HG03025 (cell line): Measurements from ENCODE around the gene FAM184B.
"Not testable (repeated sequence)": the region's sequence is repeated elsewhere in the genome, so short reads cannot be mapped to it uniquely, and the experiment has no call there.

Experiments used
- ATAC-seq: cut with Tn5 transposase; IDR thresholded peaks from one replicate; pipeline ENCODE4 v1.9.1; 2021; ENCODE audit warnings: mild to moderate bottlenecking, moderate library complexity; ENCODE audit not compliant: unreplicated experiment, low FRiP score

FAM184B gene

GRCh38 chr4:17690135-17690534 lies 91.3 kb downstream of the FAM184B start:
- no peak for ATAC-seq

DNA sequence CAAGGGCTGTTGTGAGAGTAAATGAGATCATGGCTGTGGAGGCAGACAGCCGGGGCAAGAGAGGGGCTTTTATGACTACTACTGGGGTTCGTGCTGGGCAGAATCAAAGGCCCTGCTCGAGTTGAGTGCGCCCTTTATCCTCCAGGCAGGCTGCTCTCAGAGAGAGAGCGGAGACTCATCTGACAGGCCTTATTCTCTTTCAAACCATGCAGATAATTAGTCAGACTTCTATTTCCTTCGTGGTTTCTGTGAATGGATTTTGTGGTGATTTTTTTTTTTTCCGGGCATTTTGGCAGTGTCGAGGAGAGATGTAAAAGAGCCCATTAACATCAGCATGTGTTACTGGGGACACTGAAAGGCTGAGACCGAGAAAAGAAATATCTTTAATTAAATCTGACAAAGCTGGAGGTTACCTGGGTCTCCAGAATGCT lies 93.4 kb downstream of the FAM184B start:
- no peak for ATAC-seq

DNA sequence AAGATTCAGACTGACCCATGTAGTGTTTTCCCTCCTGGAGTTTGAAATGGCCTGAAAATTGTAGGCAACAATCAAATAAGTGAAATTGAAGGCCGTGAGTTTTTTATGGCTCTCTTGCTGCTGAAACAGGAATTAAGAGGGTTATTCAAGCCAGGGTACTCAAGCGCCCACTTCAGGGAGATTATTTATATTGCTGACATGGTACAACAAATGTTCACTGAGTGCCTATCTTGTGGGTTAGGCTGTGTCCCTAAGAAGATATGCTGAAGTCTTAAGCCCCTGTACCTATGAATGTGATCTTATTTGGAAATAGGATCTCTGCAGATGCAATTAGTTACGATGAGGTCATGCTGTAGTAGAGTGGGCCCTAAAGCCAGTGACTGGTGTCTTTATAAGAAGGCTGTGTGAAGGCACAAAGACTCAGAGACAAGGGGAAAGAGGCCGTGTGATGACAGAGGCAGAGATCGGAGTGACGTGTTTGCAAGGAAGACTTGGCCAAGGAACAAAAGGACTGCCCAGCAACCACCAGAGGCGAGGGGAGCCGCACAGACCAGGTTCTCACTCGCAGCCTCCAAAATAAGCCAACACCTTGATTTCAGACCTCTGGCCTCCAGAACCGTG lies 94.1 kb downstream of the FAM184B start:
- ATAC-seq, result no peak

- ATAC-seq, result not testable (repeated sequence)
Measured at GRCh38 chr4:17684648-17685047, 96.8 kb downstream of the FAM184B start.

DNA sequence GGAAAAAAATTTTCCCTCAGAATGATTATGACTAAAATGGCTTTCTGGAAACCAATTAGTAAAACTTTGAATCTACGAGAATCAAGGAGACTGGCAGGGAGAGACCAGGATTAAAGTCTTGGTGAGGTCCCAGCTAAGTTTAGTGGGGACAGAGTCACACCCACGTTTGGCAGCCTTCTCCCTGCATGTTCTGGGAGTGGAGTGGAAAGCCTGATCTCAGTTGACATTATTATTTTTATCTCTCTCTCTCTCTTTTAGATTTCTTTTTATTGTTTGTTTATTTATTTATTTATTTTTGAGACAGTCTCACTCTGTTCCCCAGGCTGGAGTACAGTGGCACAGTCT lies 99.2 kb downstream of the FAM184B start:
- no peak for ATAC-seq

- no peak for ATAC-seq
Measured at GRCh38 chr4:17681281-17682221, 99.9 kb downstream of the FAM184B start.

- no peak for ATAC-seq
Measured at GRCh38 chr4:17680559-17681280, 100.7 kb downstream of the FAM184B start.

- no peak for ATAC-seq
Measured at GRCh38 chr4:17670423-17670822, 111.0 kb downstream of the FAM184B start.

DNA sequence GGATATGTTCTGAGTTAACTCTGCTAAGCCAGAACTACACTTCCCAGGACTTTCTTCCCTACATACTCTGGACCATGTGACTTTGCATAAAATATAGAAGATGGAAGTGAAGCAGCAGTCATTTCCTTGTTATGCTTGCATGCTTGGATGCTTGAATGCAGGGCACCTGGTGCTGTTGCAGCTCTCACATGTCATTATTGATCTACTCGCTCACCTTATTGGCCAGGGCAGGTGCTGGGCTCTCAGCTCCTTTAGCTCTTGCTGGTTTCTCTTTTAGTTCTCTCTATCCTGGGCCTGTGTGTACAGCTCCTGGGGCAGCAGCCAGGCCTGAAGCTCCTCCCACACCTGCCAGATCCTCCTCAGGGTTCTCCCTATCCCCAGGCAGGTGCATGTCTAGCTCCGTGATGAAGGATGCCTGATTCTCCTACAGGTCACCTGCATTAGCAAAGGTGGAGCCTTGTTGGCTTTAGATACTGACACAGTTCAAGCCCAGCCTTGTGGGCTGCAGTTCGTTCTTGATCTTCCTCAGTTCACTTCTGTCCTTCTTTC lies 113.7 kb downstream of the FAM184B start:
- ATAC-seq, result no peak

GRCh38 chr4:17667253-17667652 lies 114.2 kb downstream of the FAM184B start:
- ATAC-seq, result no peak

DNA sequence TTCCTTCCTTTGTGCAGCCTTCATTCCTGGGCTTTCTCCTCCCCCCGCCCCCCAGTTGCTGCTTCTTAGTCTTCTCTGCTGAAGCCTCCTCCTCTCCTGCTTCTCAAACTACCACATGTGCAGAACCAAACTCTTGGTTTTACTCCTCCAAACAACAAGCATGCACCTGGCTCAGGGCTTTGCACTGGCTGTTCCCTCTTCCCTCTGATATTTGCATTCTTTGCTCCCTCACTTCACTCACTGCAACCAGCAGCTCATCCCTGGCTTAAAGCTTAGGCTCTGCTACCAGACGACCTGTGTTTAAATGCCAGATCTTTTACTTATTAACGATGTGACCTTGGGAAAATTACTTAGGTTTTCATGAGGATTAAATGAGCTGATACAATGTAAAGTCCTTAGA lies 115.6 kb downstream of the FAM184B start:
- no peak for ATAC-seq

- no peak for ATAC-seq
Measured at GRCh38 chr4:17665346-17665745, 116.1 kb downstream of the FAM184B start.

DNA sequence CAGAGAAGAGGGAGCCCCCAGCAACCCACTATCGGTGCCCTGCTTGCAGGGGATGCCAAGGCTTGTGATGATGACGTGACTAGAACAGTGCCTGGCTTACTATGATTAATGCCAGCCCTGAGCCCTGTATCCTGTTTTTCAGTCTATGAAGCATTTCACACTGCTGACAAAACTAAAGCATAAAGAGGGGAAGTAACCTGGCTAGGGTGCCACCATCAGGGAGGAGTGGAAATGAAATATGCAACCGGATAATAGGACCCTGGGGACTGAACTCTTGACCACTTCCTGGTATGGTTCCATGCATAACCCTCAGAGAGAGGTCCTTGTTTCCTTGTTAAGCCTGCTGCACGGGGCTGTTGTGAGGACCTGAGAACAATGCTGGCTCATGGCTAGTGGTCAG lies 116.7 kb downstream of the FAM184B start:
- ATAC-seq, result peak; percentile 90

DNA sequence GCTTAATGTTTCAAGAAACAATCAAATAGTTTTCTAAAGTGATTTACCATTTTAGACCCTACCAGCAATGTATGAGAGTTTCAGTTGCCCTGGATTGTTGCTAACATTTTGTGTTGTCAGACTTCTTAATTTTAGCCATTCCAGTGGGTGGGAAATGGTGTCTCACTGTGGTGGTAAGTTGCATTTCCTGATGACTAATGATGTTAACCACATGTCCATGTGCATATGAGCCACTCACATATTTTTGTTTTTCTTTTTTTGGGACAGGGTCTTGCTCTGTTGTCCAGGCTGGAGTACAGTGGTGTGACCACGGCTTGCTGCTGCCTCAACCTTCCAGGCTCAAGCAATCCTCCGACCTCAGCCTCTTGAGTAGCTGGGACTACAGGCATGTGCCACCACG lies 118.7 kb downstream of the FAM184B start:
- no peak for ATAC-seq

- ATAC-seq, result not testable (repeated sequence)
Measured at GRCh38 chr4:17659196-17659595, 122.2 kb downstream of the FAM184B start.

DNA sequence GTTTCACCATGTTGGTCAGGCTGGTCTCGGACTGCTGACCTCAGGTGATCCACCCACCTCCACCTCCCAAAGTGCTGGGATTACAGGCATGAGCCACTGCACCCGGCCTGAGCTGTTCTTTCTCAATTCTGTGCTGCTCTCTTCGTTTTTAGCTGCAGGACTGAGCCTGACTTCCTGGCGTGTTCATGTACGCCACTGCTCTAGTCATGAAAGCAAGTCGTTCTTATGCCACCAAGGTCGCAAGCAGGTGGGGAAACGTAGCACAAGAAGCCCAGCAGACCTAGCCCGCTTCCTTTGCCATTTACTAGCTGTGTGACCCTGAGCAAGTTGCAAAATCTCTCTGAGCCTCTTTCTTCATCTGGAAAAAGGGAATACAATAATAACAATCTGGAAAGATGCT lies 123.6 kb downstream of the FAM184B start:
- ATAC-seq, result no peak

GRCh38 chr4:17657090-17657489 lies 124.3 kb downstream of the FAM184B start:
- no peak for ATAC-seq

- no peak for ATAC-seq
Measured at GRCh38 chr4:17654701-17655100, 126.7 kb downstream of the FAM184B start.

GRCh38 chr4:17650406-17650805 lies 131.0 kb downstream of the FAM184B start:
- ATAC-seq, result no peak

GRCh38 chr4:17647927-17648326 lies 133.5 kb downstream of the FAM184B start:
- ATAC-seq, result no peak
